GM12873 (cell line): ENCODE data around the gene MYOD1.

ENCODE experiments used
- TF ChIP-seq, protein P1 (sequence below): IDR thresholded peaks from 2 replicates; pipeline ENCODE4 v1.5.1; 2012; ENCODE audit warnings: low read depth, mild to moderate bottlenecking, moderate library complexity, low read length, control low read depth; ENCODE audit not compliant: insufficient read depth; ENCODE audit errors: missing control alignments

MYOD1 gene

DNA sequence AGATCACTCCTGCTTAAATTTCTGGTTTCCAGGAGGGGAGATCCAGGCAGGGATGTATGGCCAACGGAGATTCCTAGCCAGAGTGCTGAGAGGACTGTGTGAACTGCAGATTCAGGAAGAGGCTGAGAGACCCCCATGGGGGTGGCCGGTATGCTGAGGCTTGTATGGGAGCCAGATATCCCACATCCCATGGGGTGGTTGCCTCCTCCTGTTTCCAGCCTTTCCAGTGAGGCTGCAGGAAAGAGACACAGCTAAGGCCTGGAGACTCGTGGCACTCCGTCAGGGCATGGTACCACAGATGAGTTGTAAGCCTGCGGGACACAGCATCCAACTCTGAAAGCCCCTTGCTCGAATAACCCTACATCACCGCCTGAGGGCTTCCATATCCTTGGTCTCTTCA is 1.4 kb upstream of the MYOD1 start:
- TF ChIP-seq, protein P1, sequence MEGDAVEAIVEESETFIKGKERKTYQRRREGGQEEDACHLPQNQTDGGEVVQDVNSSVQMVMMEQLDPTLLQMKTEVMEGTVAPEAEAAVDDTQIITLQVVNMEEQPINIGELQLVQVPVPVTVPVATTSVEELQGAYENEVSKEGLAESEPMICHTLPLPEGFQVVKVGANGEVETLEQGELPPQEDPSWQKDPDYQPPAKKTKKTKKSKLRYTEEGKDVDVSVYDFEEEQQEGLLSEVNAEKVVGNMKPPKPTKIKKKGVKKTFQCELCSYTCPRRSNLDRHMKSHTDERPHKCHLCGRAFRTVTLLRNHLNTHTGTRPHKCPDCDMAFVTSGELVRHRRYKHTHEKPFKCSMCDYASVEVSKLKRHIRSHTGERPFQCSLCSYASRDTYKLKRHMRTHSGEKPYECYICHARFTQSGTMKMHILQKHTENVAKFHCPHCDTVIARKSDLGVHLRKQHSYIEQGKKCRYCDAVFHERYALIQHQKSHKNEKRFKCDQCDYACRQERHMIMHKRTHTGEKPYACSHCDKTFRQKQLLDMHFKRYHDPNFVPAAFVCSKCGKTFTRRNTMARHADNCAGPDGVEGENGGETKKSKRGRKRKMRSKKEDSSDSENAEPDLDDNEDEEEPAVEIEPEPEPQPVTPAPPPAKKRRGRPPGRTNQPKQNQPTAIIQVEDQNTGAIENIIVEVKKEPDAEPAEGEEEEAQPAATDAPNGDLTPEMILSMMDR = no peak

DNA sequence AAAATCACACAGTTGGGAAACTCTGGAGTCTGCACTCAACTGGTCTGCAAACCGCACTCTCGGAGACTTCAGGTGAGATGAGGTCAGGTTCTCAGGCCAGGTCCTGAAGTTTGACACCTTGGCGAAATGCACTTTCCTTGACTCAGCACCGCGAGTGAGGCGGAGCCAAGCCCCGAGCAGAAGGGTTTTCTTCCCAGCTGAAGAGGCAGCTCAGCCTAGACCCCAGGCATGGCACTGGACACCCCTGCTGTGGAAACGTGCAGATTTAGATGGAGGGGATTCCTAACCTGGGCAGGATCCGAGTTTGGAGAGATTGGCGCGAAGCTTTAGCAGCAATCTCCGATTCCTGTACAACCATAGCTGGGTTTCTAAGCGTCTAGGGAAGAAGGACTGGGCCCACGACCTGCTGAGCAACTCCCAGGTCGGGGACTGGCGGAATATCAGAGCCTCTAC is 835 bp upstream of the MYOD1 start:
- TF ChIP-seq, protein P1 = no peak

DNA sequence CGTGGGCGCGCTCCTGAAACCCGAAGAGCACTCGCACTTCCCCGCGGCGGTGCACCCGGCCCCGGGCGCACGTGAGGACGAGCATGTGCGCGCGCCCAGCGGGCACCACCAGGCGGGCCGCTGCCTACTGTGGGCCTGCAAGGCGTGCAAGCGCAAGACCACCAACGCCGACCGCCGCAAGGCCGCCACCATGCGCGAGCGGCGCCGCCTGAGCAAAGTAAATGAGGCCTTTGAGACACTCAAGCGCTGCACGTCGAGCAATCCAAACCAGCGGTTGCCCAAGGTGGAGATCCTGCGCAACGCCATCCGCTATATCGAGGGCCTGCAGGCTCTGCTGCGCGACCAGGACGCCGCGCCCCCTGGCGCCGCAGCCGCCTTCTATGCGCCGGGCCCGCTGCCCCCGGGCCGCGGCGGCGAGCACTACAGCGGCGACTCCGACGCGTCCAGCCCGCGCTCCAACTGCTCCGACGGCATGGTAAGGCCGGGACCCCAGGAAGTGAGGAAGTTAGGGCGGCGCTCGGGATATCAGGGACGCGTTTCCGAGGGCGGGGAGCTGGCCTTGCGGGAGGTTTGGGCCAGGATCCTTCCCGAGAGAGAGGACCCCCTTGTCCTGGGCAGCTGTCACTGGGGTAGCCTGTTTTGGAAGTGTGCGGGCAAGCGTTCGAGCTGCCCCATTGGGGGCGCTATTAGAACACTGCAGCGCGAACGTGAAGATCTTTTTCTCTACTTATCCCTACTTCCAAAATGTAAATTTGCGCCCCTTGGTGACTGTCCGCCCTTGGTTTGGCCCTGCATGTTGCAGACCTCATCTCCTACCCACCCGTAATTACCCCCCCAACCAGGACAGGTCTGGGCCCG is 796 bp downstream of the MYOD1 start:
- TF ChIP-seq, protein P1 = no peak

DNA sequence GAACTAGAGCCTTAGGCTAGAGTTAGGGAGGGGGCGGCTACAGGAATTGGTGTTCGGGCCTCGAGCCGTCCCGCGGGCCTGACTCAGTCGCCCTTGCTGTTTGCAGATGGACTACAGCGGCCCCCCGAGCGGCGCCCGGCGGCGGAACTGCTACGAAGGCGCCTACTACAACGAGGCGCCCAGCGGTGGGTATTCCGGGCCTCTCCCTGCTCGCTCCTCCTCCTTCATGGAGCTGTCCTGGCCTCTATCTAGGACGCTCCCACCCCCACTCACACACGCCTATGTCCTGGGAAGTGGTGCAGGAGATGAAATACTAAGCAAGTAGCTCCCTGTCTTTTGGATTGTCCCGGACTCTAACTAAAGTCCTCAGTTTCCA is 1.4 kb downstream of the MYOD1 start:
- TF ChIP-seq, protein P1 = no peak

DNA sequence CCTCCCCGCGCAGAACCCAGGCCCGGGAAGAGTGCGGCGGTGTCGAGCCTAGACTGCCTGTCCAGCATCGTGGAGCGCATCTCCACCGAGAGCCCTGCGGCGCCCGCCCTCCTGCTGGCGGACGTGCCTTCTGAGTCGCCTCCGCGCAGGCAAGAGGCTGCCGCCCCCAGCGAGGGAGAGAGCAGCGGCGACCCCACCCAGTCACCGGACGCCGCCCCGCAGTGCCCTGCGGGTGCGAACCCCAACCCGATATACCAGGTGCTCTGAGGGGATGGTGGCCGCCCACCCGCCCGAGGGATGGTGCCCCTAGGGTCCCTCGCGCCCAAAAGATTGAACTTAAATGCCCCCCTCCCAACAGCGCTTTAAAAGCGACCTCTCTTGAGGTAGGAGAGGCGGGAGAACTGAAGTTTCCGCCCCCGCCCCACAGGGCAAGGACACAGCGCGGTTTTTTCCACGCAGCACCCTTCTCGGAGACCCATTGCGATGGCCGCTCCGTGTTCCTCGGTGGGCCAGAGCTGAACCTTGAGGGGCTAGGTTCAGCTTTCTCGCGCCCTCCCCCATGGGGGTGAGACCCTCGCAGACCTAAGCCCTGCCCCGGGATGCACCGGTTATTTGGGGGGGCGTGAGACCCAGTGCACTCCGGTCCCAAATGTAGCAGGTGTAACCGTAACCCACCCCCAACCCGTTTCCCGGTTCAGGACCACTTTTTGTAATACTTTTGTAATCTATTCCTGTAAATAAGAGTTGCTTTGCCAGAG is 2.0 kb downstream of the MYOD1 start:
- TF ChIP-seq, protein P1 = no peak

DNA sequence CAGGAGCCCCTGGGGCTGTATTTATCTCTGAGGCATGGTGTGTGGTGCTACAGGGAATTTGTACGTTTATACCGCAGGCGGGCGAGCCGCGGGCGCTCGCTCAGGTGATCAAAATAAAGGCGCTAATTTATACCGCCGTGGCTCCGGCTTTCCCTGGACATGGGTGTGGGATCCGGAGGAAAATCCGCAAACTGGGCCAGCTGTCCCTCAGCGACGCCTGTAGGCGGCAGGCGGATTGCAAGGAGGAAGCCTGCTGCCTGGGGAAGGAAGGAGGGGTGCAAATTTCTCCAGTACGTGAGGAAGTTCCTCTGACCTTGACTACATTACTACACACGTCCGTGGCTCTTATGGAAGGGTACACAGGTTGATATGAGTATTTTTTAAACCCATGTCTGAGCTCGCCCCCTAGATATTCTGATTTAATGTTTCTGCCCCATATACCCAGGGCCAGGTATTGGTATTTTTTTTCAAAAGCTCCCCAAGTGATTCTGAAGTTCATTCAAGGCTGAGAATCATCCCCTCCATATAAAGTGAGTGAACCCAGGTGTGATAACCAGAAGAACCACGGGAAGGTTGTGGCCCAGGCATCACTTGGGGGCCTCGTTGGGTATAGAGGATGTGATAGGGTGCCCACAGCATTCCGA is 2.8 kb downstream of the MYOD1 start:
- TF ChIP-seq, protein P1 = peak; percentile 30
